Nephron (organoid): ENCODE measurements around the gene PIP4K2A.

ENCODE experiments used
- H3K27ac Mint-ChIP-seq, 3 experiments: 2 replicates each; pipeline ENCODE4 v1.8.0; 2020; ENCODE audit warnings: mixed read lengths in 3 of 3, mild to moderate bottlenecking in 2 of 3, moderate library complexity in 1 of 3
- H3K27me3 Mint-ChIP-seq: 2 replicates; pipeline ENCODE4 v1.8.0; 2021; ENCODE audit warnings: low read depth, mild to moderate bottlenecking, moderate library complexity, mixed read lengths
- H3K36me3 Mint-ChIP-seq: 2 replicates; pipeline ENCODE4 v1.8.0; 2020; ENCODE audit warnings: low read depth, mixed read lengths
- H3K4me1 Mint-ChIP-seq: 2 replicates; pipeline ENCODE4 v1.8.0; 2020; ENCODE audit warnings: mixed read lengths
- H3K4me3 Mint-ChIP-seq, 3 experiments: 2 replicates each; pipeline ENCODE4 v1.8.0; 2020; ENCODE audit warnings: mild to moderate bottlenecking in 3 of 3, mixed read lengths in 3 of 3, moderate library complexity in 2 of 3
- H3K9me3 Mint-ChIP-seq: 2 replicates; pipeline ENCODE4 v1.8.0; 2020; ENCODE audit warnings: mixed read lengths
- TF ChIP-seq, protein P1 (sequence below), 3 experiments: fragments of 200-600 bp; sonication (generic); IDR thresholded peaks; one replicate each; pipeline ENCODE4 v1.5.0; 2021; ENCODE audit warnings: antibody characterized with exemption in 3 of 3; ENCODE audit not compliant: unreplicated experiment in 3 of 3

The PIP4K2A gene

DNA sequence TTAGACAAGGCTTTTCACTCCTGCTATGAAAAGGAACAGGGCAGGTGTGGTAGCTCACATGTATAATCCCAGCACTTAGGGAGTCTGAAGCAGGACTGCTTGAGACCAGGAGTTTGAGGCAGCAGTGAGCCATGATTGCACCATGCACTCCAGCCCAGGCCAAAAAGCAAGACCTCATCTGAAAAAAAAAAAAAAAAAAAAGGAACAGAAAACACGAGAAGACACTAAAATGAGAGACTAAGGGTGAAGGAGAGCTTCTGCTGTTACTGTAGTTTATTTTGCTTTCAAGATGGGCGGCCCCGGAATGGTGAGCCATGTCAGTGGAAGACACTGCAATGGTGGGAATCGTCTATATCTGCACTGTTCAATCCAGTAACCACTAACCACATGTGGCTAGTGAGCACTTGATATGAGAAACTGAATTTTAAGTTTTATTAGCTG lies 9.9 kb downstream of the PIP4K2A start:
- H3K27ac Mint-ChIP-seq: no peak overlapping the region
- TF ChIP-seq, protein P1, sequence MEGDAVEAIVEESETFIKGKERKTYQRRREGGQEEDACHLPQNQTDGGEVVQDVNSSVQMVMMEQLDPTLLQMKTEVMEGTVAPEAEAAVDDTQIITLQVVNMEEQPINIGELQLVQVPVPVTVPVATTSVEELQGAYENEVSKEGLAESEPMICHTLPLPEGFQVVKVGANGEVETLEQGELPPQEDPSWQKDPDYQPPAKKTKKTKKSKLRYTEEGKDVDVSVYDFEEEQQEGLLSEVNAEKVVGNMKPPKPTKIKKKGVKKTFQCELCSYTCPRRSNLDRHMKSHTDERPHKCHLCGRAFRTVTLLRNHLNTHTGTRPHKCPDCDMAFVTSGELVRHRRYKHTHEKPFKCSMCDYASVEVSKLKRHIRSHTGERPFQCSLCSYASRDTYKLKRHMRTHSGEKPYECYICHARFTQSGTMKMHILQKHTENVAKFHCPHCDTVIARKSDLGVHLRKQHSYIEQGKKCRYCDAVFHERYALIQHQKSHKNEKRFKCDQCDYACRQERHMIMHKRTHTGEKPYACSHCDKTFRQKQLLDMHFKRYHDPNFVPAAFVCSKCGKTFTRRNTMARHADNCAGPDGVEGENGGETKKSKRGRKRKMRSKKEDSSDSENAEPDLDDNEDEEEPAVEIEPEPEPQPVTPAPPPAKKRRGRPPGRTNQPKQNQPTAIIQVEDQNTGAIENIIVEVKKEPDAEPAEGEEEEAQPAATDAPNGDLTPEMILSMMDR (IDR thresholded peaks at IDR 0.05; ENCODE audit: unreplicated experiment in 3 of 3): no peak
- peaks cover 7% of the 10 kb centered on the region for H3K4me1 Mint-ChIP-seq
- no peaks in the 10 kb centered on the region for H3K36me3 Mint-ChIP-seq
- H3K27me3 Mint-ChIP-seq: no peaks in the 10 kb centered on the region
- H3K9me3 Mint-ChIP-seq: no peaks in the 10 kb centered on the region
- no peak overlapping the region for H3K4me3 Mint-ChIP-seq

DNA sequence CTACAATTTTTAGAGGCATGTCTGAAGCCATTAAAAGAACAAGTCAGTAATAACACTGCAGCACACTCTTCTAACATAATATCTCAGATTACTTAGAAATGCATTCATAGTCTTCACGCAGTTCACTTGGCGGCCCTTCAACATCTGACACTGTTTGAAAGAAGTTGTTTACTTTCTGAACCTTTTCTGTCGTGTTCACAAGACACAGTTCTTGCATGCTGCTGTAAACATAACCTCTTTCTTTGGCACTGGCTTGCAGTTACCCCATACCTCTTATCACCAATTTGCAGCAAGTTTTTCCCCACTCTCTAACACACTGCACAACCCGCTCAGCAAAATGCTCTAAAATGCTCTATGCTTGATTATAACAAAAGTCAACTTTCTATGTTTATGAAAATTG lies 12.0 kb downstream of the PIP4K2A start:
- Mint-ChIP-seq H3K9me3 (no peaks in the 10 kb centered on the region), H3K27me3 (no peaks in the 10 kb centered on the region), H3K27ac (no peak overlapping the region), H3K36me3 (no peaks in the 10 kb centered on the region), H3K4me3 (no peak overlapping the region), H3K4me1 (peaks cover 15% of the 10 kb centered on the region)
- TF ChIP-seq, protein P1 (IDR thresholded peaks at IDR 0.05; ENCODE audit: unreplicated experiment in 3 of 3): no peak

DNA sequence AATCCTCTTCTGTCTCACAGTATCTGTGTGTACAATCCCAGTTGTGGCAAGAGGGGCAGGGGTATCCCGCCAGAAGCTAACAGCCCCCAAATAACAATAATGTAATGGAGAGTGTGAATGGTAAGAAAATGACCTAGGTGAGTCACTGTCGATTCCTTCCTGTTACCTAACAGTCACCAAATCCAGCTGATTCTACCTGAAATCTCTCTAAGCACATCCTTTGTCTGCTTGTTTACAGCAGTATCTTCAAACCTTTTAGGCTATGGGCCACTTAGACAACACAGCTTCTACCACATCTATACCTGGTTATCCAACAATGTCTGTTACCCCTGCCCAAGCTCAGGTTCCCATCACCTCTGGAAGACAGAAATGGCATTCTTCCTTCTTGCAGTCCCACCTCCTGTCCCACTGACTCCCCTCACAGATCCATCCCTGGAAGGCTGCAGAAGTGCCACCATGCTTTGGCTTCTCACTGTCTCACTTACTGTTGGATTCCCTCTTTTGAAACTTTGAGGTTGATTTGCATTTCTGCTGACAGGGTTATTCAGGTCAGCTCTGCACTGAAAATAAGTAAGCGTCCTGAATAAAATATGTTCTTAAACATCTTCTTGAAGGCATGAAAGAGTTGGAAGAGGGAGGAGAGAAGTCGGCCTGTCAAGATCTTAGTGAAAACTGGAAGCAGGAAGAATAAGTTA lies 13.1 kb downstream of the PIP4K2A start:
- Mint-ChIP-seq H3K27ac (no peak overlapping the region), H3K9me3 (no peaks in the 10 kb centered on the region), H3K36me3 (no peaks in the 10 kb centered on the region), H3K27me3 (no peaks in the 10 kb centered on the region), H3K4me1 (peaks cover 21% of the 10 kb centered on the region), H3K4me3 (no peak overlapping the region)
- TF ChIP-seq, protein P1 (IDR thresholded peaks at IDR 0.05; ENCODE audit: unreplicated experiment in 3 of 3): no peak

DNA sequence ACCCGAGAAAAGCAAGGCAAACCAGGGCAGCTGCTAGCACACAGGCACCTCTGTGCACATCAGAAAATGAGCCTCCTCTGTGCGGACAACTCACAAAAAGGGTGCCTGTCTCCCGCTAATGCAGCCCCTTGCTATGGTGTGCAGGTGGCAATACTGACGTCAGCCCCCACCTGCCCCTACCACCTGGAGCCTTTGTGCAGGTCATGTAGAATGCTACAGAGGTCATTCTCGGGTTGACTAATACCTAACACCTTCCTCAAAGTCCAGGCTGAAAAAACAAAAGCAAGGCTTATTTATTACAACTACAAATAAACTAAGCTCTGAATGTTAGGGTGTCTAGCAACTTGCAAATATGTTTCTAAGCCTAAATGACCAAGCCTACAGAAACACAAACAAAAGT lies 13.9 kb downstream of the PIP4K2A start:
- Mint-ChIP-seq H3K4me1 (peaks cover 21% of the 10 kb centered on the region), H3K36me3 (no peaks in the 10 kb centered on the region)

DNA sequence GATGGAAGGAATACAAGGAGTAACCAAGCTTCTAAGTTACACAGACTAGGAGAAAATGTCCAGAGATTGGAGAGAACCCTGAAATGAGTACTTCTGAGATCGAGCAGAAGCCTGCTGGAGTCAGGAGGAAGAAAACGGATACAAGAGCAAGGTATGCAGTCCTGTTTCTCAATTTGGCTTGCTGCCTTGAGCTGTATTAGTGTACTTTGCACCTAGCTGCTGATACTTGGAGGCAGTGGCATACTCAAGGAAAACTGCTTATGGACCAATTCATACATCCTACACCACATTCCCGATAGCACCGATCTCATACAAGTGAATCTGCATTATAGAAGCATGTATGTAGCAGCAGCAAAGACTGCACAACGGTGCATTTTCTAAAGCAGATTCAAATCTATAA lies 14.4 kb downstream of the PIP4K2A start:
- Mint-ChIP-seq H3K27ac (no peak overlapping the region), H3K4me3 (no peak overlapping the region), H3K4me1 (peaks cover 21% of the 10 kb centered on the region), H3K9me3 (no peaks in the 10 kb centered on the region), H3K36me3 (no peaks in the 10 kb centered on the region), H3K27me3 (no peaks in the 10 kb centered on the region)
- TF ChIP-seq, protein P1 (IDR thresholded peaks at IDR 0.05; ENCODE audit: unreplicated experiment in 3 of 3): no peak

More for the DNA sequence above, 13.9 kb downstream of the PIP4K2A start:
- TF ChIP-seq, protein P1 (IDR thresholded peaks at IDR 0.05; ENCODE audit: unreplicated experiment in 3 of 3): no peak
- Mint-ChIP-seq H3K27me3 (no peaks in the 10 kb centered on the region), H3K27ac (no peak overlapping the region), H3K9me3 (no peaks in the 10 kb centered on the region), H3K4me3 (no peak overlapping the region)

DNA sequence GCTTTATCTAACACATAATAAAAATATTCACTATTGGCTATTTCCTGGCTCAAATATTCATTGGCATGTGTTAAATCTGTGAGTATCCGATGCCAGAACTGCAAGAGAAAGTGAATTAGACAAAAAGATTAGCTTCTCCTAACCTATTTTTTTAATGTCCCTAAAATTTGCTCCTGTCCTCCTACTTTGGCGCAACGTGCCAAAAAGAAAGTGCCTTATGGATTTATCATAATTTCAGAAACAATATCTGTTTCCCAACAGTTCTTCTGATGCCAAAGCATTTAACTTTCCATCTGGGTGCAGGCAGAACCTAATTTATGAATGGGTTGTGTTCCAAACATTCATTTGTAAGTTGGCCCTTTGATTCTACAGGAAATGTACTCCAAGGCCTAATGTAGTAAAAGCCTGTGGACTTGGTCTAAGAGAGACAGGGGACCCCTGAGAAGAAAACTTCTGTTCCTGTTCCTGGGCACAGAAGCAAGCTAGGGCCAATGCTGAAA lies 15.4 kb downstream of the PIP4K2A start:
- no peaks in the 10 kb centered on the region for H3K9me3 Mint-ChIP-seq
- peak overlapping the region in 1 of 3 experiments; percentile 34 for H3K27ac Mint-ChIP-seq
- H3K4me3 Mint-ChIP-seq: no peak overlapping the region

More for the DNA sequence above, 15.4 kb downstream of the PIP4K2A start:
- H3K4me1 Mint-ChIP-seq: peaks cover 14% of the 10 kb centered on the region
- TF ChIP-seq, protein P1 (IDR thresholded peaks at IDR 0.05; ENCODE audit: unreplicated experiment in 3 of 3): no peak
- H3K27me3 Mint-ChIP-seq: no peaks in the 10 kb centered on the region
- no peaks in the 10 kb centered on the region for H3K36me3 Mint-ChIP-seq
